HG03460 (cell line): ENCODE results near the gene SLC45A2.
"Not testable (repeated sequence)": the region's sequence is repeated elsewhere in the genome, so short reads cannot be mapped to it uniquely, and the experiment has no call there.

ENCODE experiments used
- ATAC-seq: cut with Tn5 transposase; IDR thresholded peaks from one replicate; pipeline ENCODE4 v1.9.1; 2021; ENCODE audit not compliant: unreplicated experiment

The SLC45A2 gene

DNA sequence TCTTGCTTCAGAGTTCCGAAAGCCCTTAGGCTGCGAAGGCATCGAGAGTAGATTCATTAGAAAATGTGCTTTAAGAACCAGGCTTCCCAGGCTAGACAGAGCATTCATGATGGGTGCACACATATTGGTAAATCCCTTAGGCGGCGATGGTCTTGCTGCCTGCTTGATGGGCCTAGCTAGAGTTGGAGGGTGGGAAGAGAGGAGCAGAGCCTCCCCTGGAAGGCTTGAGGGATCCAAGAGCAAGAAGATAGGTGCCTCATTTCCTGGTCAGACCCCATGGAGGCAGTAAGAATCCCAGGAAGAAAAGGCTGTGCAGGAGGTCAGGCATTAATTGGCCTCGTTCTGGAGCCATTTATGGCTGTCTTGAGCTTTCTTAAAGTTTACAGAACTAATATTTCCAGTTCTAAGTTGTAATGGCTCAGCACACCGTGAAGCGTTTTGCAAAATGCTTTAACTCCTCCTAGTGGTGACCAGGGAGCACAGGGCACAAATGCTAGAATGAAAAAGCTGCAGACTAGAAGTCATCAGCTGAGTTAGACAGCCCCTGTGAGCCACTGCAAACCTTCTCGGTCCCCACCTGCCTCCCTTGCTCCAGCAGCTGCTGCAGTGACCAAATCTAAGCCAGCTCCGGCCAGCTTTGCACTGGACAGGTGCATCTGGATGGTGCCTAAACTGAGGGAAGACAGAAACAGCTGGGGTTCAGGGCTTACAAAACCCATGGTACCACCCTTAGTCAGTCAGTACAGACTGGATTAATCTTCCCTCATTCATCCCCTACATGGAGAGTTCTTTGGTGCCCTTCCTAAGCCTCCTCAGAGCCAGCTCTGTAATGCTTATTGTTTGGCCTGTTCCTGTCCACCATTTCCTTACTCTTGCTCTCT is 14.7 kb downstream of the SLC45A2 start:
- peak; percentile 70 for ATAC-seq

DNA sequence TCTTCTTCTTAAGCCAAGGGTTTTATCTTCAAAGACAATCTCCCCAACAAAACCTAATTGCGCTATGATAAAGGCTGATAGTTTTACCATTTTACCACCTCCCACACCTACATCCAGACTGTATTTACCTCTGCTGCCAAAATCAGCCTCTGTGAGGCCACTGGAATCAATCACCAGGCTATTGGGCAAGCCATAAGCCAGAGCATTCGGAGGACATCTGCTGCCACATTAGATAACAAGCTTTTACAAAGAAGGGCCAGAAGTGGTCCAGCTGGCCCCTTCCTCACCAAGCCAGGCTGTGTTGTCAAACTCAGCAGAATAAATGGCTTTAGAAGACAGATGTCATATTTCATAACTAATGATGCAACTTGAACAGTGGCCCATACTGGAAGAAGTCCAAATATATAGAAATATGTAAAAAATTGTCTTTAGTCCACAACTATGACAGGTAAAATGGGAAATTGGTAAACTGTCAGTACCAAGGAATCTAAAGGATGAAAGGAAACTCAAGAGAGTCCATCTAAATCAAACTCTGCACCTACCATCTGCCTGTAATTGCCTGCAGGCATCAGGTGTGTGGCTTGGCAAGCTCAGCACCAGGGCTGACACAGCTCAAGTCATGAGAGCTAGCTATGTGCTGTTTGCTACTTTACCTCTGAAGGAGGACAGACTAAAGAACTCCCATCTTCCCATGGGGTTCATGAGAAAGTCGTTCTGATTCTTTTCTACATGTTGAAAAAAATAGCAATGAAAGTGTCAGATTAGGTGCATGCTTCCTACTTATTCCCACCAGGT is 16.1 kb downstream of the SLC45A2 start:
- no peak for ATAC-seq

DNA sequence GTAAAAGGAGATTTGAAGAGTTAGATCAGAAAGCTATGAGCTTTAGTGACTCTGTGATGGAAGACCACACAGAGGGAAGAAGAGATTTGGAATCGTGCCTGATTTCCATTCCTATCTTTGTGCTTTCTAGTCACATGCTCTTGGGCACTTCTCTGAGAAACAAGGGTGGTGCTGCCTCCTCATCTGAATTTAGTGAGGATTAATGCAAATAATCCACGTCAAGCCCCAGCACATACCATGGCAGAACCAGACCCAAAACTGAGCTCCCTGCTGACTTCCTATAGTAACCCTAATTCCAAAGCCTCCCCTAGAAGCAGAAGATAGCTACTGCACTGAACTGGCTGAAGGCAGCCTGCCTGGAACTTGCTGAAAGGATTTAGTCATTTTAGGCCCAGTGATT is 17.7 kb downstream of the SLC45A2 start:
- ATAC-seq: no peak

DNA sequence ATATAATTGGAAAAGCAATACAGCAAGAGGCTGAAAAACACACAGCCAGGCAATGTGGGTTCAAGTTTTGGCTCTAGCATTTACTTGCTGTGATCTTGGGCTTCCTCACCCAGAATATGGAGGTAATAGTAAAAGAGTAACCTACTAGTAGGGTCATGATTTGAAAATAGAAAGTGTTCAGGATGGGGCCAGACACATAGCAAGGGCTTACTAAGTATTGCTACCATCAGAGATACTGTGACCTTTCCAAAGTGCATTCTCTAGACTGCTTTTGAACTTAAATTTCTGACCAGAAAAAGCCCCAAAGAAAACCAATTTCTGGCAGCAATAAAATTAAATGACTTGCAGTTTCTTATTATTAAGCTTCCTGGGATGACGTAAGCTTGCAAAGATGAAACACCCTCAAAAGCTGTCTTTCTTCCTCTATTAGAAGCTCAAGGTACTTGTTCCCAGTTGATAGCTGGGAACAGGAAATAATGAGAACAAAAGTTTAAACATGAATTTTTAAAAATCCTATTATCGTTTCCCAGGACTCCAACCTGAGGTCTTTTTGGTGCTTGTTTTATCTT is 20.3 kb downstream of the SLC45A2 start:
- no peak for ATAC-seq

DNA sequence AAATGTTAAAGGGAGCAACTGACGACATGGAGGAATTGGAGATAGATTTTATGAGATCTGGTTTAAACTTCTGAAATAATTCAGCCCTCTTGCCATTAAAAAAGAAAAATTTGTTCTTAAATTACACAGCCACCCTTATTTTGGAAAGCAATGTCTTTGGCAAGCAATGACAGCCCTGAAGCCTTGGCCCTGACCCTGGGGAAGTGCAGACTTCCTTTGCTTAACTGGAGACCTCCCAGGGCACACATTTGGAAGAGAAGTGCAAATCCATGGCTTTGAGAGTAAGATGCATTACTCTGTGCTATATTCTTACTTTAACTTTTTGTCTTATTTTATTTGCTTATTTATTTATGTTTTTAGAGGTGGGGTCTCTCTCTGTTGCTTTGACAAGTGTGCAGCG is 26.3 kb downstream of the SLC45A2 start:
- no peak for ATAC-seq

DNA sequence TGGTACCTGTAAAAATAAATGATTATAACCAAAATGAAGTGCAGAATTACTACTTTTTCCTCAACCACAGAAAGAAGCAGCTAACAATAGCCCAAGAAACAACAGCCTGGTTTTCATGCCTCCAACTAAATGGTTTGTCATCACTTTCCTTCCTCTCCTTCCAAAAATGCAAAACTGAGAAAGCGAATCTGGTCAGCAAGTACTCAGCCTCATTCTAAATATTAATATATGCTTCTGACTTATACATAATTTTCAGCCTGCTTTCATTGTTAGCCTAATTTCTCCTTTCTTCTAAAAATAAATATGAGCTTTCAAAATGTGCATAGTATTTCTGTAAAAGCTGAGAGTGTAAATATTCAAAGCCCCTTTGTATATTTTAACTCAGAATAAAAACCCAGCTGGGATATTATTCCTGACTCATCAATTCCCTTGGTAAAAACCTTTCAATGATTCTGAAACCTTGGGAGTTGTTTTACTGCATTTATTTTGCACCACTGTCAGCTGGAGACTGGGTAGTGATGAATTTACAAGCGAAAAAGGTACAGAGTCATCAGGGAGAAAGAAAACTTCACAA is 26.8 kb downstream of the SLC45A2 start:
- ATAC-seq: no peak

DNA sequence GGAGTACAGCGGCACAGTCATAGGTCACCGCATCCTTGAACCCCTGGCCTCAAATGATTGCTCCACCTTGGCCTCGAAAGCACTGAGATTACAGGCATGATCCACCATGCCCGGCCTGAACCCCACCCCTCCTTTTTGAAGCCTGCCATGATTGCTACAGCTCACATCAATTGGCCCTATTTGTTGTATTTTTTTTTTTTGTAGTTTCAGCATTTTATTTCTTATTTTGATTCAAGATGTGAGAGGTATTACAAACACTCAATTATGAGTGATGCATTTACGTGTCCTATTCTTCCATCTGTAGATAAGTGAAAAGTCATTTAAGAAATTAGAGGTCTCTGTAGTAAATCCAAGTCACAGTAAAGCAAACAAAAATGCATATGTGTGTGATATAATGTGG is 32.3 kb downstream of the SLC45A2 start:
- not testable (repeated sequence) for ATAC-seq

DNA sequence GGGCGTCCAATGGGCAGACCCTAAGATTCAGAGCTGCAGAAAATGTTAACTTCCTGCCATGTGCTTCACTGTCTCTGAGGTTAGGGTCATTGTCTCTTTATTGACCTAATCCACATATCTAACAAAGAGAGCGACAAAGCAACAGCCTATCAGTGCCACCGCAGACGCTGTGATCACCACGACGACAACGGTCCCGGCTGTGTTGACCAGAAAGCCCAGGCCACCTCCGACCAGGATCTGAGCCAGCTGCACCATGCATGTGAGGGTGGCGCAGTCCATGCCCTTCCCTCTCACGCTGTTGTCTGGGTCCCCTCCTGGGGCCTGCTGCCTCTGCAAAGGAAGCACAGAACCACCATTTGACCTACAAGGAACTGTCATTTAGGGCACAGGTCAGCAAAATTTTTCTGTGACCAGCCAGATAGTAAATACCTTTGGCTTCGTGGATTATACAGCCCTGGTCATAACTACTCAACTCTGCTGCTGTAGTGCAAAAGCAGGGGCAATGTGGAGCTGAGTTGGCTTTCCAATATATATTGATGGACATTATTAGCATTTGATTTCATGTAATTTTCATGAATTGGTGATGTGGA is 39.9 kb downstream of the SLC45A2 start:
- no peak for ATAC-seq

DNA sequence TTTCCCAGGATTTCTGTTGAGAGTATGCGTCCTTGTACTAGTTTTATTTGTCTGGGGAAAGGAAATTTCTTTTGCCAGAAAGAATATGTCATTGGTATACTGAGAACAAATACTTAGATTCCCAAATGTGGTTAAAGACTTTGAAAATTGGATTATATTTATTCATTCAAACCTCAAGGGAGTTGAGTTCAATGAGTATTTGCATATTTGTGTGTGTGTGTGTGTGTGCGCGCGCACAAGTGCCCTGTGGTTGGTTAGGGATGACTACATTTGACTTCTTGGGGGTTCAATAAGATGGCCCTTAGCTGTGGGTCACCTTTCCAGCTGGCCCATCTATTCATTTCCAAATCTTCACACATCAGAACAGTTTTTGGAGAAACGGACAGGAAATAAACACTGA is 43.4 kb downstream of the SLC45A2 start:
- ATAC-seq: no peak

DNA sequence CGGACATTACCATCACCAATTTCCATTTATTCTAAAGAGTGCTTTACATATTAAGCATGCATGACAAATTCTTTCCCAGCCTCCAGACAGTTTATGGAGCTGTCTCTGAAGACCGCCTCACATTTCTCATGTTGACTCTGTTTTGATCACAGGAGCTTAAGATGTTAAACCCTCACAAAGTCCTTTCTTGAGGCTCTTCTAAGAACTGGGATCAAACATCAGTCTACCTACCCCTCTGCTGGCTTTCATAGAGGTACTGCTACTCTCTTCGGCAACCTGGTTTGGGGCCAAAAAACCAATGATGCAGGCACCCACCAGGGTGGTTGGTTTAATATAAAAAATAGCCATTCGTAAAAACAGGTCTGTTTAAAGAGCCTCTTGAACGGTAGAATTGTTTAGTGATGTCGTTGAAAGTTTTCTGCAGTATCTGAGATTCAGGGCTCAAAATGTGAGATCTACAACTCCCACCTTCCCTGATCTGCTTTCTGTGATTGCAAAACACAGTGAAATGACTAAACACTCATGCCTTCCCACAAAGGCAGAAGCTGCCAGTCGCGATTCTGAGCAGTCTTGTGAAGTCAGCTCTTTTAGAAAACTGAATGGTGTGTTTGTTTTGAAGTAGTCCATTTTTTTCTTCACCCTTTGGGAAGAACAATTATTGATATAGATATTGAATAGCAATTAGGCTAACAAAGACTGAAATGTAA is 44.8 kb downstream of the SLC45A2 start:
- no peak for ATAC-seq

DNA sequence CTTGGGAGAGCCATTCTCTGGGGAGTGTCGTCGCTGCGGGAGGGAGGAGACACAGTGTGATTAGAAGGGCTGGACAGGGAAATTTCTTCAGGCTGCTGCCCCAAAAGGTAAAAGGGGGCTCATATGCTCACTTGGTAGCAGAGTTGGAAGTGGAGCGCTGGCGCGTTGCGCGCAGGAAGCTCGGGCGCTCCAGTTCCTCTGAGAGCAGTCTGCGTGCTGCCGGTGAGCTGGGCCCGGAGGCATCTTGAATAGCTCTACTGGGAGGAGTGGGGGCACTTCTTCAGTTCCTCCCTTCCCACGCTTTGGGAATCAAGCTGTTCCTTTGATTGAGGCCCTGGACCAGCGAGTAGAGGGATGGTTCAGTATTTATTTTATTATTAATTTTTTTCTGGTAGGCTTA is 45.6 kb downstream of the SLC45A2 start:
- no peak for ATAC-seq

DNA sequence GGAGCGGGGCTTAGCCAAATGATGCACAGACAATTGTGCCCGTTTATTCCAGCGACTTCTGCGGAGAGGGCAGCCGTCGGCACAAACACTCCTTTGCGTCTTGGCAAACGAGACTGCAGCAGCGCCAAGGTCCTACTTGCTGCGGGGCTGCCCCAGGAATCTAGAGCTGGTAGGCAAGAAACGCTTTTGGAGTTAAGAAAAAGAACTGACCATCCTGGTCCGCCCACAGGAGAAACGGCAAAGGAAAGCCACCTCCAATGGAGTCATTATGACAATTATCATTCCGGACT is 46.0 kb downstream of the SLC45A2 start:
- no peak for ATAC-seq

DNA sequence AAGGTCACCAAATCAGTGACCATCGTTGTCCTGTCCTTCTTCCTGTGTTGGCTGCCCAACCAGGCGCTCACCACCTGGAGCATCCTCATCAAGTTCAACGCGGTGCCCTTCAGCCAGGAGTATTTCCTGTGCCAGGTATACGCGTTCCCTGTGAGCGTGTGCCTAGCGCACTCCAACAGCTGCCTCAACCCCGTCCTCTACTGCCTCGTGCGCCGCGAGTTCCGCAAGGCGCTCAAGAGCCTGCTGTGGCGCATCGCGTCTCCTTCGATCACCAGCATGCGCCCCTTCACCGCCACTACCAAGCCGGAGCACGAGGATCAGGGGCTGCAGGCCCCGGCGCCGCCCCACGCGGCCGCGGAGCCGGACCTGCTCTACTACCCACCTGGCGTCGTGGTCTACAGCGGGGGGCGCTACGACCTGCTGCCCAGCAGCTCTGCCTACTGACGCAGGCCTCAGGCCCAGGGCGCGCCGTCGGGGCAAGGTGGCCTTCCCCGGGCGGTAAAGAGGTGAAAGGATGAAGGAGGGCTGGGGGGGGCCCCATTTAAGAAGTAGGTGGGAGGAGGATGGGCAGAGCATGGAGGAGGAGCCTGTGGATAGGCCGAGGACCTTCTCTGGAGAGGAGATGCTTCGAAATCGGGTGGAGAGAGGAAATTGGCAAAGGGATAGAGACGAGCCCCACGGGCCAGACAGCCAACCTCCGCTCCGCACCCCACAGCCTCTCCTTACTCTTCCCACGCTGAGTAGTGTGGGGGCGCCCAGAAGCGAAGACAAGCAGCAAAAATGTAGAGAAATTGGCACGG is 46.6 kb downstream of the SLC45A2 start:
- ATAC-seq: no peak

DNA sequence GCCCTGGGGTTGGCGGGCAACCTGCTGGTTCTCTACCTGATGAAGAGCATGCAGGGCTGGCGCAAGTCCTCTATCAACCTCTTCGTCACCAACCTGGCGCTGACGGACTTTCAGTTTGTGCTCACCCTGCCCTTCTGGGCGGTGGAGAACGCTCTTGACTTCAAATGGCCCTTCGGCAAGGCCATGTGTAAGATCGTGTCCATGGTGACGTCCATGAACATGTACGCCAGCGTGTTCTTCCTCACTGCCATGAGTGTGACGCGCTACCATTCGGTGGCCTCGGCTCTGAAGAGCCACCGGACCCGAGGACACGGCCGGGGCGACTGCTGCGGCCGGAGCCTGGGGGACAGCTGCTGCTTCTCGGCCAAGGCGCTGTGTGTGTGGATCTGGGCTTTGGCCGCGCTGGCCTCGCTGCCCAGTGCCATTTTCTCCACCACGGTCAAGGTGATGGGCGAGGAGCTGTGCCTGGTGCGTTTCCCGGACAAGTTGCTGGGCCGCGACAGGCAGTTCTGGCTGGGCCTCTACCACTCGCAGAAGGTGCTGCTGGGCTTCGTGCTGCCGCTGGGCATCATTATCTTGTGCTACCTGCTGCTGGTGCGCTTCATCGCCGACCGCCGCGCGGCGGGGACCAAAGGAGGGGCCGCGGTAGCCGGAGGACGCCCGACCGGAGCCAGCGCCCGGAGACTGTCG is 47.3 kb downstream of the SLC45A2 start:
- no peak for ATAC-seq

DNA sequence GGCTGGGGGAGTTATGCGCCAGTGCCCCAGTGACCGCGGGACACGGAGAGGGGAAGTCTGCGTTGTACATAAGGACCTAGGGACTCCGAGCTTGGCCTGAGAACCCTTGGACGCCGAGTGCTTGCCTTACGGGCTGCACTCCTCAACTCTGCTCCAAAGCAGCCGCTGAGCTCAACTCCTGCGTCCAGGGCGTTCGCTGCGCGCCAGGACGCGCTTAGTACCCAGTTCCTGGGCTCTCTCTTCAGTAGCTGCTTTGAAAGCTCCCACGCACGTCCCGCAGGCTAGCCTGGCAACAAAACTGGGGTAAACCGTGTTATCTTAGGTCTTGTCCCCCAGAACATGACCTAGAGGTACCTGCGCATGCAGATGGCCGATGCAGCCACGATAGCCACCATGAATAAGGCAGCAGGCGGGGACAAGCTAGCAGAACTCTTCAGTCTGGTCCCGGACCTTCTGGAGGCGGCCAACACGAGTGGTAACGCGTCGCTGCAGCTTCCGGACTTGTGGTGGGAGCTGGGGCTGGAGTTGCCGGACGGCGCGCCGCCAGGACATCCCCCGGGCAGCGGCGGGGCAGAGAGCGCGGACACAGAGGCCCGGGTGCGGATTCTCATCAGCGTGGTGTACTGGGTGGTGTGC is 48.0 kb downstream of the SLC45A2 start, which contains the start of gene RXFP3:
RXFP3 (plus strand) TSS at position 6 of the 636 bp plus-strand sequence; CDS start at position 361, 355 bp downstream.
- no peak for ATAC-seq

DNA sequence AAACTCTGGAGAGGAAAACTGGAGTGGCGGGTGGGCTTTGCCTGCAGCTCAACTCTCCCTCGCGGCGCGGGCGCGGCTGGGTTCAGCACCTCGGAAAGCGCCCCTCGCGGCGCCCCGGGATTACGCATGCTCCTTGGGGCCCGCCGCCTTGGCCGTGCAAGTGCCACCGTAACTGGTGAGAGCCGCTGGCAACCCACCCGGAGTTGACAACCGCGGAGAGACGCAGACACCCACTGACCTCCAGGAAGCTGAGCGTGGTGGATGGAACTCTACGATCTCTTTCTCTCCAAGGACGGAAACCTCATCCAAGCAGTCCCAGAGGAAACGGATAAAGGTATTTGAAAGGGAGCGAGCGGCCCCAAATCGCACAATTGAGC is 48.5 kb downstream of the SLC45A2 start:
- no peak for ATAC-seq

DNA sequence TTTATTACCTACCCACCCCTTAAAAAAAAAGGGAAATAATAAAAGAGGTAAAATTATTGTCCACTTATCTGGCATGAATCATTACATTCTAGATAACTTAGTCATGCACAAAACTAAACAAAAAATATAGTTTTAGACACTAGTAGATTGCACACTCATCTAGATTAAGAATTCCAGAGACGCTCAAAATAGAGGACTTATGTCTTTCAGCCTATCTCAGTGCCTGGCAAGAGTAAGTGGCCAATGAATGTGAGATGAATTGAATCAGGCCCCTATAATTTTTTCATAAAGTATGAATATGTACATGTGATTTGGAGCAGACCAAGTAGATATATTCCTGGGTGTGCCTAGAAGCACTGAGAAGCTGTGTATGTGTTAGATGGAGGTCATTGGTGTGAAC is 50.3 kb downstream of the SLC45A2 start:
- ATAC-seq: peak; percentile 12

DNA sequence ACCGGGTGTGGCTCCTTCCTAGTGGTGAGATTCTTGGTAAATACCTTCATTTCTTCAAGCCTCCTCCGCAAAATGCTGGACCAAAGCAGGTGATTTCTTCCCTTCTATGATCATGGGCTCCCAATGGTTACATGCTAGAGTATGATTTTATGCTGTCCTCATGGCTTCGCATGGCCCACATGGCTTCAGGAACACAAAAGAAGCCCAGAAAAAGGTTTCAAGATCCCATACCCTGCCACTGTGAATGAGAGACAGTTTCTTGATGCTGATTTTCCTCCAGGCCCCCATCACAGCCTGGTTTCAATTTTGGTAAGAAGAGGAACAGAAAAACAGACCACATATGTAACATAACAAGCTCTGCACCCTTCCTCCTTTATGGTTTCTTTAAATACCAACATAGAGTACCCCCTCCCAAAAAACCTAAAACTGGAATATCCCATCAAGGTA is 50.7 kb downstream of the SLC45A2 start:
- ATAC-seq: peak; percentile 88

DNA sequence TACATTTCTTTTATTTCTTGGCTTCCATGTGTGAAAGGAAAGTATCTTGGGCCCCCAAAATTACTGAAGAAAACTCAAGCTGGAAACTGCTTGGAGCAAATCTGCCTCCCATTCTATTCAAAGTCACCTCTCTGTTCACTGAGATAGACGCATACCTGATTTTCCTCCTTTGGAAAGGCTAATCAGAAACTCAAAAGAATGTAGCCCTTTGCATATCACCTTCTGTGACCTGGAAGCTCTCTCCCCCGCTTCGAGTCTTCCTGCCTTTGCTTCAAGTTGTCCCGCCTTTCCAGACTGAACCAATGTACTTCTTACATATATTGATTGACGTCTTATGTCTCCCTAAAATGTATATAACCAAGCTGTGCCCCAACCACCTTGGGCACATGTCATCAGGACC is 53.4 kb downstream of the SLC45A2 start:
- ATAC-seq: no peak
